Heart left ventricle (tissue), 13 donors: Measurements from ENCODE around the gene RGS7.
"Not testable (repeated sequence)": the region's sequence is repeated elsewhere in the genome, so short reads cannot be mapped to it uniquely, and the experiment has no call there.

ENCODE experiments used
- CTCF ChIP-seq, 12 donors: fragments of 200-600 bp; sonication (generic) in 4 of 12; IDR thresholded peaks; one replicate each; pipeline versions ENCODE4 v1.5.0 to v1.8.0; 2018 to 2022; ENCODE audit warnings: antibody characterized with exemption in 12 of 12, mild to moderate bottlenecking in 5 of 12
- POLR2A ChIP-seq, 2 donors: fragments of 450-650 bp; IDR thresholded peaks; one replicate each; pipeline ENCODE4 v1.6.1; 2017; ENCODE audit warnings: antibody characterized with exemption in 2 of 2, mild to moderate bottlenecking in 2 of 2, moderate library complexity in 2 of 2
- donor health status: ischemic (EF 13 %, LVEDD 7.1; RV severe dilation, severe dysfunction).
- donor health status: DM: no; HTN: yes; CAD: no.
- donor health status: DM: no; HTN: no; CAD: no.
- donor health status: ischemic (EF 25% LVEDD 6.9; RV normal size, moderate dysfunction).
- donor health status: ischemic (EF 25% LVEDD 5.7; RV mildly dilated, moderate dysfunction).
- donor health status: ischemic (EF 35%, LVEDD 5.7; RV mildly dilated, moderate dysfunction).
- donor health status: nonischemic (EF 11% LVEDD 7.7; RV severe dilation, severe dysfunction).
- donor health status: DM: yes; HTN: yes; CAD: no.
- donor health status: PGD.
- donor health status: ischemic (EF 29% LVEDD 5.4; RV normal size, mild dysfunction).
- donor health status: nonischemic (EF 23%, LVEDD 6.1; RV moderate dilation, normal function).

GRCh38 chr1:241291548-241291947, 65.5 kb downstream of the RGS7 start:
- TF ChIP-seq CTCF, POLR2A (IDR thresholded peaks at IDR 0.05): not testable (repeated sequence)
